ENCODE measurements around the gene CEP131.

- TF ChIP-seq NFRKB (IDR thresholded peaks at IDR 0.05) (no peak), ZNF384 (IDR thresholded peaks at IDR 0.05) (no peak), BHLHE40 (IDR thresholded peaks at IDR 0.05; ENCODE audit: borderline replicate concordance) (no peak), SP1 (IDR thresholded peaks at IDR 0.05) (no peak), FOXM1 (IDR thresholded peaks at IDR 0.05; ENCODE audit: borderline replicate concordance) (no peak), FOXA1 (IDR thresholded peaks at IDR 0.05) (no peak), CTBP1 (IDR thresholded peaks at IDR 0.05; ENCODE audit: borderline replicate concordance) (no peak), PKNOX1 (IDR thresholded peaks at IDR 0.05) (no peak)
Observed at GRCh38 chr17:81229666-81229920, 6.8 kb upstream of the CEP131 start.
